Esophagus squamous epithelium (tissue), 5 donors: ENCODE data around the gene PRKCQ. TPM values are rescaled to one million over a fixed set of nuclear protein-coding genes. Genes with fewer than 3 reads are reported as not detected.

ENCODE experiments used
- DNase-seq: peaks from one replicate; lab custom pipeline; 2025; lab: John Stamatoyannopoulos, UW
- H3K27ac ChIP-seq, 4 donors: fragments of 200-600 bp; sonication (generic); one replicate each; pipeline ENCODE4 v1.5.1; 2016 to 2019; ENCODE audit warnings: mild to moderate bottlenecking in 1 of 4
- H3K27me3 ChIP-seq, 4 donors: fragments of 200-600 bp; sonication (generic); 1 replicate in 3 of 4; 2 replicates in 1 of 4; pipeline versions ENCODE4 v1.5.1 to v1.6.0; 2017 to 2021; ENCODE audit warnings: antibody characterized with exemption in 1 of 4
- H3K36me3 ChIP-seq, 3 donors: fragments of 200-600 bp; sonication (generic); one replicate each; pipeline ENCODE4 v1.5.1; 2016 to 2019
- H3K4me1 ChIP-seq, 3 donors: fragments of 200-600 bp; sonication (generic); one replicate each; pipeline ENCODE4 v1.5.1; 2017 to 2019
- H3K4me3 ChIP-seq, 4 donors: fragments of 200-600 bp; sonication (generic); 1 replicate in 3 of 4; 2 replicates in 1 of 4; pipeline ENCODE4 v1.5.1; 2016 to 2019; ENCODE audit warnings: mild to moderate bottlenecking in 2 of 4, moderate library complexity in 1 of 4
- H3K9me3 ChIP-seq, 3 donors: fragments of 200-600 bp; sonication (generic); one replicate each; pipeline ENCODE4 v1.5.1; 2016 to 2019
- CTCF ChIP-seq, 6 experiments: fragments of 450-650 bp in 4 of 6; fragments of 200-600 bp in 2 of 6; sonication (generic) in 2 of 6; IDR thresholded peaks; one replicate each; pipeline ENCODE4 v1.5.1; 2016 to 2019; ENCODE audit warnings: antibody characterized with exemption in 6 of 6, mild to moderate bottlenecking in 4 of 6, moderate library complexity in 4 of 6
- POLR2A ChIP-seq, 4 donors: fragments of 450-650 bp; IDR thresholded peaks; one replicate each; pipeline ENCODE4 v1.6.1; 2017; ENCODE audit warnings: antibody characterized with exemption in 4 of 4, mild to moderate bottlenecking in 4 of 4, moderate library complexity in 3 of 4
- WGBS, 2 donors: methylation state at CpG; one replicate each; pipeline ENCODE4 v1.1.5; 2018; 5-methylcytosine and 5-hydroxymethylcytosine counted together
- intact Hi-C: fragments of 100-400 bp; cut with DNase I; formaldehyde crosslinking; loops from one replicate; pipeline ENCODE4 v1.15.0; 2022
- total RNA-seq, 4 donors: library from RNA; depleted of rRNA; stranded (reverse); fragments of >200 nt; gene quantifications; one replicate each; pipeline ENCODE4 v1.1.0, GENCODE V29; 2016
- donor health status: DM: yes; HTN: yes; CAD: no.

PRKCQ gene
- total RNA-seq, 4 donors from 2014 or later, result 0.76 to 2.7 (median 1.4) TPM

GRCh38 chr10:6539833-6540232, 40.2 kb downstream of the PRKCQ start:
- intact Hi-C loops, result no loop called here
- no peak for TF ChIP-seq POLR2A (IDR thresholded peaks at IDR 0.05)
- no peak for TF ChIP-seq CTCF (IDR thresholded peaks at IDR 0.05)

GRCh38 chr10:6537770-6538169, 42.3 kb downstream of the PRKCQ start:
- Histone ChIP-seq H3K27me3 (no peaks in the 10 kb centered on the region), H3K4me3 (no peak overlapping the region), H3K4me1 (no peaks in the 10 kb centered on the region), H3K27ac (no peak overlapping the region), H3K9me3 (no peaks in the 10 kb centered on the region), H3K36me3 (no peaks in the 10 kb centered on the region)
- WGBS, 2 donors, result 60 to 68% methylated on average over 2 to 3 of the region's 5 CpGs
- intact Hi-C loops, result no loop called here
- TF ChIP-seq POLR2A (IDR thresholded peaks at IDR 0.05) (no peak), CTCF (IDR thresholded peaks at IDR 0.05) (no peak)
- no peak for DNase-seq

More at GRCh38 chr10:6539833-6540232, 40.2 kb downstream of the PRKCQ start:
- Histone ChIP-seq H3K4me1 (no peaks in the 10 kb centered on the region), H3K9me3 (no peaks in the 10 kb centered on the region), H3K36me3 (no peaks in the 10 kb centered on the region), H3K4me3 (no peak overlapping the region), H3K27ac (no peak overlapping the region), H3K27me3 (no peaks in the 10 kb centered on the region)
- no peak for DNase-seq

DNA sequence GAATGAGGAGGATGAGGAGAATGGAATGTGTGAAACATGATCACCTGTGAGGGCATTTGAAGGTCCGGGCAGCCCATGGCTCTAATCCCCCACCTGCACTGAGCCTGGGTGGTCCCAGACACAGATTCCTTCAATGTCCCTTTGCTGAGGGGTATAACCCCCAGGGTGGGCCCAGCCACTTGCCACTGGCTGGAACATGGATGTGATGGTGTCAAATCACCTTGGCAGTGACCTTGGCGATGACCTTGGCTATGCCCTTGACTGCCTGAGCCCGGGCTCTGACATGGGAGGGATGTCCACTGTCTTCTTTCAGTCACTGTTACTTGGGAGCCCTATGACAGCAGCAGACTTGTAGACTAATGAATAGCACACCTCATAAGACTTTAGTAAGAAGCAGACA, 44.0 kb downstream of the PRKCQ start:
- 57 to 88% methylated on average over 1 to 2 of the region's 3 CpGs for WGBS, 2 donors
- Histone ChIP-seq H3K36me3 (no peaks in the 10 kb centered on the region), H3K9me3 (no peaks in the 10 kb centered on the region), H3K4me3 (no peak overlapping the region), H3K4me1 (no peaks in the 10 kb centered on the region), H3K27me3 (no peaks in the 10 kb centered on the region), H3K27ac (no peak overlapping the region)
- TF ChIP-seq POLR2A (IDR thresholded peaks at IDR 0.05), result no peak
- TF ChIP-seq CTCF (IDR thresholded peaks at IDR 0.05), result no peak
- intact Hi-C loops, result no loop called here
- DNase-seq, result no peak

DNA sequence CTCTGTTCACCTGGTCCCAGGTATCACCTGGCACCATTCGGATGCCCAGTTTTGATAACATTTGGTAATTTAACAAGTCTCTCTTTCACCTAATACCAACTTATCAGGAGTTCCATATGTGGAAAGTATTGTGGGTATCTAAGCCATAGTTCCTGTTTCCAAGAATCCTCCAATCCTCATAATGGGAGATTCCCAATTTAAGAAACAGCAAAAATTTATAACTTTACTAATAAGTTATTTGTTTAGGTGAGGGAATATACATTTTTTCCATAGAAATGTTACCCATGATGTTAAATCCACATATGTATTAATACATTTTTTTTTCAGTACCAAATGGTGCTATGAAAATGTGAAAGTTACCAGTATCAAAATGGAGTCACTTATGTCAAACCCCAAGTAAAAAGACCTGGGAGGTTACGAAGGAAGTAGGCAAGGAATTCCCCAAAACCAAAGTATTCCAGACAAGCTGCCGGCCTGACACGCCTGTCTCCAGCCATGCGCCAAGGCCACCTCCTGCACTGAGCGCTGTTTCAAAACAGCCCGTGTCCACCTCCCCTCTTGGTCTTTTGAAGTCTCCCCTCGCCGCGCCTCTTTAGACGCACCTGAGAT, 44.8 kb downstream of the PRKCQ start:
- H3K4me1 ChIP-seq, result no peaks in the 10 kb centered on the region
- H3K36me3 ChIP-seq, result no peaks in the 10 kb centered on the region
- intact Hi-C loops, result no loop called here
- TF ChIP-seq CTCF (IDR thresholded peaks at IDR 0.05) (no peak), POLR2A (IDR thresholded peaks at IDR 0.05) (no peak)
- 90 to 96% methylated on average over 11 of the region's 11 CpGs for WGBS, 2 donors
- H3K4me3 ChIP-seq, result no peak overlapping the region
- H3K9me3 ChIP-seq, result no peaks in the 10 kb centered on the region
- DNase-seq, result no peak
- no peaks in the 10 kb centered on the region for H3K27me3 ChIP-seq
- H3K27ac ChIP-seq, result no peak overlapping the region

- Histone ChIP-seq H3K9me3 (no peaks in the 10 kb centered on the region), H3K4me1 (peaks cover 0 to 10% (median 0%) of the 10 kb centered on the region in 3 donors), H3K27me3 (no peaks in the 10 kb centered on the region), H3K36me3 (no peaks in the 10 kb centered on the region), H3K4me3 (no peak overlapping the region), H3K27ac (no peak overlapping the region)
- TF ChIP-seq CTCF (IDR thresholded peaks at IDR 0.05), result no peak
- TF ChIP-seq POLR2A (IDR thresholded peaks at IDR 0.05), result no peak
- 73 to 84% methylated on average over 5 of the region's 5 CpGs for WGBS, 2 donors
- intact Hi-C loops, result no loop called here
- no peak for DNase-seq
Measured at GRCh38 chr10:6532321-6532720, 47.8 kb downstream of the PRKCQ start.
